Measurements from ENCODE around the gene CALR3.
"Not testable (repeated sequence)": the region's sequence is repeated elsewhere in the genome, so short reads cannot be mapped to it uniquely, and the experiment has no call there.

CALR3 gene

GRCh38 chr19:16458391-16459341, 37.3 kb downstream of the CALR3 start:
- DNase-seq (ENCODE audit: low spot score), result peak; percentile 42
- FAIRE-seq, result peak; percentile 30

GRCh38 chr19:16457954-16458331, 38.0 kb downstream of the CALR3 start:
- no peak for DNase-seq (ENCODE audit: low spot score)
- FAIRE-seq, result no peak

GRCh38 chr19:16457195-16457953, 38.6 kb downstream of the CALR3 start:
- FAIRE-seq (peak; percentile 85), DNase-seq (ENCODE audit: low spot score) (peak; percentile 87)

GRCh38 chr19:16456652-16457194, 39.2 kb downstream of the CALR3 start:
- no peak for FAIRE-seq
- DNase-seq (ENCODE audit: low spot score), result no peak

- FAIRE-seq (no peak), DNase-seq (ENCODE audit: low spot score) (no peak)
These were observed 40.5 kb downstream of the CALR3 start for GRCh38 chr19:16455489-16455888.

GRCh38 chr19:16454351-16454918, 41.5 kb downstream of the CALR3 start:
- DNase-seq (ENCODE audit: low spot score), result no peak
- no peak for FAIRE-seq

GRCh38 chr19:16452325-16452724, 43.6 kb downstream of the CALR3 start:
- no peak for FAIRE-seq

GRCh38 chr19:16449330-16449961, 46.5 kb downstream of the CALR3 start:
- FAIRE-seq (no peak), DNase-seq (ENCODE audit: low spot score) (peak; percentile 44)

More at GRCh38 chr19:16452325-16452724, 43.6 kb downstream of the CALR3 start:
- no peak for DNase-seq (ENCODE audit: low spot score)

- DNase-seq (ENCODE audit: low spot score); FAIRE-seq: not testable (repeated sequence)
These were observed 47.1 kb downstream of the CALR3 start for GRCh38 chr19:16448872-16449271.

GRCh38 chr19:16446724-16447368, 49.1 kb downstream of the CALR3 start:
- FAIRE-seq (peak; percentile 75), DNase-seq (ENCODE audit: low spot score) (peak; percentile 74)

- DNase-seq (ENCODE audit: low spot score), result no peak
- no peak for FAIRE-seq
These were observed 49.8 kb downstream of the CALR3 start for GRCh38 chr19:16446108-16446723.

GRCh38 chr19:16445238-16446107, 50.5 kb downstream of the CALR3 start:
- peak; percentile 79 for FAIRE-seq
- DNase-seq (ENCODE audit: low spot score), result peak; percentile 87

- DNase-seq (ENCODE audit: low spot score) (no peak), FAIRE-seq (no peak)
These were observed 51.7 kb downstream of the CALR3 start for GRCh38 chr19:16444269-16444600.

- FAIRE-seq (no peak), DNase-seq (ENCODE audit: low spot score) (no peak)
These were observed 53.3 kb downstream of the CALR3 start for GRCh38 chr19:16442386-16443276.

GRCh38 chr19:16441661-16442162, 54.3 kb downstream of the CALR3 start:
- FAIRE-seq, result no peak
- no peak for DNase-seq (ENCODE audit: low spot score)

- FAIRE-seq (no peak), DNase-seq (ENCODE audit: low spot score) (no peak)
These were observed 59.1 kb downstream of the CALR3 start for GRCh38 chr19:16436780-16437332.

- FAIRE-seq, result no peak
These were observed 59.8 kb downstream of the CALR3 start for GRCh38 chr19:16435999-16436650.

More at GRCh38 chr19:16435999-16436650, 59.8 kb downstream of the CALR3 start:
- peak; percentile 58 for DNase-seq (ENCODE audit: low spot score)

All from RCC 7860 (cell line).